ENCODE results near the gene IYD.
"Not testable (repeated sequence)": the region's sequence is repeated elsewhere in the genome, so short reads cannot be mapped to it uniquely, and the experiment has no call there.

Gene IYD

GRCh38 chr6:150352321-150353296 lies 16.2 kb upstream of the IYD start:
- DNase-seq, result no peak

GRCh38 chr6:150353445-150353844 lies 15.4 kb upstream of the IYD start:
- DNase-seq, result no peak

DNA sequence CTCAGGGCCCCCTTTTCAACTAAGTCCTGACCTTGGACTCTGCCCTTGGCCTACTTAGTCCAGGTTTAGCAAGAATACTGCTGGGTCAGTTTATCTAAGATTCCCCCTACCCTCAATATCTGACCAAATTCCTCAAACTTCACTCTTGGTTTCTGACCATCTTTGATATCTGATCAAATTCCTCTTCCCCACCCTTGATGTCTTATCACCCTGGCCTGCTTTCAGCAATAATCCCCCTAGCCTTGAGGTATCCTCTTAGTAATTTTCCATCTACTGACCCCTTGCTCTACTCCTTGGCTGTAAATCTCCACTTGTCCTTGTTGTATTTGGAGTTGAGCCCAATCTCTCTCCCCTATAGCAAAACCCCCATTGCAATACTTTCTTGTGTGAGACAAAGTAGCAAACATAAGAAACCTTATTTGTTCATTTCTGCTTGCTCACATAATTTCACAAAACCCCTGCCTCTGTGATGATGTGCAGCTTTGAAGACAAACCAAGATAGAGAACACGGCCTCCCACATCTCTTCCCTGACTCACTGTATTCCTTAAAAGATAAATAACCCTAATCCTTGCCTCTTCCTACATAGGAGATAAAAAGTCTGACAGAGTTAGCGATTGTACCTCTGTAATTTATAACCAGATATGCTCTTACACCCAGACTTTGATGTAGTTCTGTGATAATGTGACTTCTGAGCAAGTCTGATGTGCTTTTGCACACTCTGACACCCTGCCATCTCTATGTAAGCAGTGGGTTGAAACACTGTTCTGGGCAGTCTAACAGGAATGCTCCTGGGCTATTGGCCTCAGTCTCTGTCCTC lies 13.8 kb upstream of the IYD start:
- no peak for DNase-seq

DNA sequence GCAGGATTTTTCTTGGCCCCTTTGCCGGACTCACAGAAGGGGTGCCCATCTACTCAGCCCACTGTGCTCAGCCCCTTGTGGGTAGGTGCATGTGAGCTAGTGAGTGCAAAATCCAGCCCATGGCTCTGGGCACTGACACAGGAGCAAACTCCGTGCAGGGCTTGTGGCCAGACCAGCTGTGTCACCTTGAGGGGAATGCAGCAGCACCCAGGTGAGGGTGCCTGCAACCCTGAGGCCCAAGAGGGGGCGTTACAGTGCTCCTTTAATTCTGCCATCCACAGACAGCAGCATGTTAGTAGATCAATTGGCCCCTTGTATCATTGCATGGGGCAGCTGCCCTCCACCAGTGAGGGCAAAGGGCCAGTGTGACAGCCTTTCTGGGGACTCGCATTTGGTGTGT lies 12.9 kb upstream of the IYD start:
- DNase-seq, result no peak

- DNase-seq, result no peak
Measured at GRCh38 chr6:150361876-150362275, 6.9 kb upstream of the IYD start.

- no peak for DNase-seq
Measured at GRCh38 chr6:150363733-150364132, 5.1 kb upstream of the IYD start.

GRCh38 chr6:150366118-150366778 lies 2.6 kb upstream of the IYD start:
- DNase-seq, result no peak

GRCh38 chr6:150369408-150369807 lies 596 bp downstream of the IYD start:
- no peak for DNase-seq

- no peak for DNase-seq
Measured at GRCh38 chr6:150370112-150370511, 1.3 kb downstream of the IYD start.

GRCh38 chr6:150371356-150371755 lies 2.5 kb downstream of the IYD start:
- no peak for DNase-seq

GRCh38 chr6:150372051-150372450 lies 3.2 kb downstream of the IYD start:
- DNase-seq, result no peak

- DNase-seq, result no peak
Measured at GRCh38 chr6:150373260-150373701, 4.5 kb downstream of the IYD start.

GRCh38 chr6:150374346-150374745 lies 5.5 kb downstream of the IYD start:
- not testable (repeated sequence) for DNase-seq

DNA sequence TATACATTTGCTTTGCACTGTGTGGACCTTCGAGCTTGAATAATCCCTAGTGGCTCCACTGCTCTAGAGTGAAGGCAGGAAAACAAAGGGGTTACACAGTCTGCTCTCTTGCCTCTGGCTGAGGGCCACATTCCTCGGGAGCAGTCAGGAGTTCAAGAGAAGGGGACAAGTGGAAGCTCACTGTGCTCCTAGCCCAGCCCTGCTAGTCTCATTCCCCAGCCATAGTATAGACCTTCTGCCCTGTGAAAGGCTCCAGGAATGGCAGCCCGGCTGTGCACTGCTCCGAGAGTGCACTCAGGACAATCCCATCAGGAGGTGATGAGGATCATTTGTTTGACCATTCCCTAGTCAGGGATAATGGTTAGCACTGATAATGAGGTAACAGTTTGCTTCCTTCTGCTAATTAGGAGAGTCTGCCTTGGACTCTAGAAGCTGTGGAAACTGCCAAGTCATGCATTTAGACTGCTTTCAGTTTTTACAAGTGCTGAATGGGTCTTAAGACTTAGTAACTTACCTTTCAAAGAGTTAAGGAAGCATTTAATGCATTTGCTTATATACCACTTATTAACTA lies 8.5 kb downstream of the IYD start:
- no peak for DNase-seq

DNA sequence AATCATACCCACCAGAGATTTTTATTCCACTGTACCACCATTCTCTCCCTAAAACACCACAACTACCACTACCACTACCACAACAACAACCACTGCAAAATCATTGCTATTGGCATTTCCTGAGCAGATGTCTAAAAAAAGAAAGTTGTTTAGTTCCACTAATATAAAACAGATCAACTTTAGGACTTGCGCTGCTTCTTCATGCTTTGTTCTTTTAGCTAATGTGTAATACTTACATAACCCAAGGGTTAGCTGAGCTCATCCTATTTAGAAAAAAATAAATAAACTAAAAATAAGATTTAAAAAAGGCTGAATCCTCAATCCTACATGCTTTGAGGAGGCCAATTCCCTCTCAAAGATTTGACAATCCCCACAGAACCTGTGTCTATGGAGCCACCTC lies 11.4 kb downstream of the IYD start:
- no peak for DNase-seq

GRCh38 chr6:150382171-150382570 lies 13.4 kb downstream of the IYD start:
- DNase-seq, result no peak

DNA sequence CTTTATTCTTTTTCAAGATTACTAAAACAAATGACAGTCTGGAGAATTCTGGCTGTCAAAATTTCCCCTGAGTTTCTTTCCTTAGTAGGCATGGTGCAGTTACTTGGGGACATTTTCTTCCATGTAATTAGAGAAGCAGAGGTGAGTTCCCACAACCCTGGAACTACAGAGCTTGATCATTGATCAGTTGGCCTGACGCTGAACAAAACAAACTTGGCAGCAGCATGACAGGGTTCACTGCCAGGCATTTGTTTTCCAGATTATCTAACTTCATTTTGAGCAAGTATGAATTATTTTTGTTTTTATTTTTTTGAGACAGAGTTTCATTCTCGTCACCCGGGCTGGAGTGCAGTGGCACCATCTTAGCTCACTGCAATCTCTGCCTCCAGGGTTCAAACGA lies 22.6 kb downstream of the IYD start:
- no peak for DNase-seq

DNA sequence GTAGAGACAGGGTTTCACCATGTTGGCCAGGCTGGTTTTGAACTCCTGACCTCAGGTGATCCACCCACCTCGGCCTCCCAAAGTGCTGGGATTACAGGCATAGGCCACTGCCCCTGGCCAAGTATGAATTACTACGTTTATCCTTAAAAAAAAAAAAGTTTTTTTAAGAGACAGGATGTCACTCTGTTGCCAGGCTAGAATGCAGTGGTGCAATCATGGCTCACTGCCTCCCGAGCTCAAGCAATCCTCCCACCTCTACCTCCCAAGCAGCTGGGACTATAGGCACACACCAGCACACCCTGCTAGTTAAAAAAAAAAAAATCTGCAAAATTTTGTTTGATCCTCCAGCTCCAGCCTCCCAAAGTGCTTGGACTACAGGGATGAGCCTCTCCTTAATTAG lies 23.1 kb downstream of the IYD start:
- no peak for DNase-seq

- no peak for DNase-seq
Measured at GRCh38 chr6:150392452-150393220, 23.8 kb downstream of the IYD start.

- no peak for DNase-seq
Measured at GRCh38 chr6:150394053-150394898, 25.5 kb downstream of the IYD start.

GRCh38 chr6:150394899-150395295 lies 26.1 kb downstream of the IYD start:
- no peak for DNase-seq
